OCI-LY7 (cell line): ENCODE results near the gene ABCG4.

Experiments used
- CTCF ChIP-seq: fragments of 200-600 bp; sonication (generic); conservative IDR thresholded peaks from 2 replicates; pipeline ENCODE4 v1.5.1; 2014; ENCODE audit warnings: mild to moderate bottlenecking, antibody characterized with exemption, low read length, moderate library complexity, mixed read lengths
- EZH2phosphoT487 ChIP-seq: fragments of 200-600 bp; sonication (generic); IDR thresholded peaks from 2 replicates; pipeline ENCODE4 v1.6.1; 2018; ENCODE audit warnings: low read depth, borderline replicate concordance, mild to moderate bottlenecking, mixed run types, antibody characterized with exemption, low read length, moderate library complexity, mixed read lengths

- TF ChIP-seq CTCF (no peak), EZH2phosphoT487 (no peak)
These were observed 20.4 kb downstream of the ABCG4 start for GRCh38 chr11:119169282-119169719.
